Skeletal muscle tissue (tissue), 4 donors: Measurements from ENCODE around the gene SLC8A1. TPM values are rescaled to one million over a fixed set of nuclear protein-coding genes. Genes with fewer than 3 reads are reported as not detected.

Experiments used
- H3K27ac ChIP-seq: one replicate; pipeline ENCODE4 v1.7.0; 2013; ENCODE audit warnings: mild to moderate bottlenecking, low read depth, low read length, inconsistent platforms
- H3K27me3 ChIP-seq, 3 donors: one replicate each; pipeline ENCODE4 v1.7.0; 2013; ENCODE audit warnings: low read length in 3 of 3; ENCODE audit not compliant: control insufficient read depth in 3 of 3, insufficient read depth in 3 of 3
- H3K36me3 ChIP-seq, 3 donors: one replicate each; pipeline ENCODE4 v1.7.0; 2013; ENCODE audit warnings: low read length in 3 of 3; ENCODE audit not compliant: control insufficient read depth in 3 of 3, insufficient read depth in 3 of 3
- H3K4me1 ChIP-seq, 3 donors: one replicate each; pipeline ENCODE4 v1.7.0; 2013; ENCODE audit warnings: low read length in 3 of 3, mild to moderate bottlenecking in 3 of 3; ENCODE audit not compliant: control insufficient read depth in 3 of 3, insufficient read depth in 3 of 3
- H3K4me3 ChIP-seq, 3 donors: one replicate each; pipeline ENCODE4 v1.7.0; 2013; ENCODE audit warnings: low read length in 3 of 3
- H3K9ac ChIP-seq, 3 donors: one replicate each; pipeline ENCODE4 v1.7.0; 2013; ENCODE audit warnings: low read length in 3 of 3, mild to moderate bottlenecking in 3 of 3, moderate library complexity in 2 of 3, low read depth in 1 of 3
- H3K9me3 ChIP-seq, 3 donors: one replicate each; pipeline ENCODE4 v1.7.0; 2013; ENCODE audit warnings: low read length in 3 of 3; ENCODE audit not compliant: control insufficient read depth in 3 of 3
- total RNA-seq: library from RNA; depleted of rRNA; stranded (reverse); fragments of >200 nt; gene quantifications from one replicate; pipeline ENCODE4 v1.2.3, GENCODE V29; 2014
- donor health status: Osteomylitis.

Gene SLC8A1
- 45.9 TPM for total RNA-seq

DNA sequence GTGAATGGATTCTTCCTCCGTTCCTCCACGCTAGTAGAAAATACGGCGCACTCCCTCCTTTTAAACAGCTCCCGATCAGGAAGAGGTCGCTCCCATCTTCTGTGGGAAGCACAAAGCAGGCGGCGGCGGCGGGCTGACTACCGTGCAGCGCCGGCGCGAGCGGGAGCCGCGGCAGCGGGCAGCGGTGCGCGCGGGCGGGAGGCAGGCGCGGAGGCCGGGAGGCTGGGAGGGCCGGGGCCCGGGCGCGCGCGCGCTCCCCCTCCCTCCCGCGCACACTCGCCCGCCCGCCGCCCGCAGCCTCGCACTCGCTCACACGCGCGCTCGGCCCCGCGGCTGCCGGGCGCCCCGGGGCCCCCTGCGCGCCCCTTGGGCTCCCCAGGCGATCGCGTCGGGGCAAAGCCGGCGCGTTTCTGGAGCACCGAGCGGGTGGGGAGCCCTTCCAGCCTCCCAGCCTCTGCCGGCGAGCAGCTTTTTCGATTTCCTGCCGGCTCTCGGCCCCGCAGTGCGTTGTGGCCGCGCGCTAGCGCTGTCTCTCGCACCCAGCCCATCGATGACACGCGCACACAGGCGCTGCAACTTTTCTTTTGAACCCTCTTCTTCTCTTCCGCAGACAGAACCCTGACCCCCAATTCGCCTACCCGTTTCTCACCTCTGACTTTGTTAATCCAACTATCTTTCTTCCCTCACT lies at the start of gene SLC8A1:
SLC8A1 (minus strand) TSS at position 173 of the 688 bp plus-strand sequence.
- Histone ChIP-seq H3K9ac (peak within 1 kb of the TSS; percentile 46 to 64 (median 47)), H3K4me3 (peak within 1 kb of the TSS; percentile 71 to 91 (median 76)), H3K27me3 (peaks cover 3 to 14% (median 13%) of the 10 kb centered on the region in 3 donors), H3K36me3 (no peaks in the 10 kb centered on the region), H3K4me1 (peaks cover 5 to 10% (median 6%) of the 10 kb centered on the region in 3 donors), H3K27ac (peak within 1 kb of the TSS; percentile 18), H3K9me3 (no peaks in the 10 kb centered on the region)

DNA sequence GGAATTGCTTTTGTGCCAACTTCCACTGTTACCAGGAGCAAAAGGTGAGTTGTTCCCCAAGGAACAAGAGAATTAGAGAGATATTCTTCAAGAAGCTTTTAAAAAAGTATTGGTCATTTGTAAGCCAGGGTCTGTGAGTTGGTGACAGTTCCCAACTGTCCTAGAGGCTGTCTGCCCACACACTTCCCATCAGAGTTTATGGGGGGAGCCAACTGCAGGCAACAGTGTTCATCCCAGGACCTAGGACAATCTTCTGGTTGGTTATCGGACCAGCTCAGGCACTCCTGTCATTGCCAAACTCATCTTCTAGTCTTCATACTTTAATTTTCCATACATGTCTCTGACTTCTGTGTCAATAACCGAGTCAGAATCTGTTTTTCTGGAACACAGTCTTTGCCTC lies 47.5 kb upstream of the SLC8A1 start:
- Histone ChIP-seq H3K9ac (no peak overlapping the region), H3K4me1 (no peaks in the 10 kb centered on the region), H3K4me3 (no peak overlapping the region), H3K9me3 (no peaks in the 10 kb centered on the region), H3K27ac (no peak overlapping the region), H3K36me3 (no peaks in the 10 kb centered on the region), H3K27me3 (no peaks in the 10 kb centered on the region)

DNA sequence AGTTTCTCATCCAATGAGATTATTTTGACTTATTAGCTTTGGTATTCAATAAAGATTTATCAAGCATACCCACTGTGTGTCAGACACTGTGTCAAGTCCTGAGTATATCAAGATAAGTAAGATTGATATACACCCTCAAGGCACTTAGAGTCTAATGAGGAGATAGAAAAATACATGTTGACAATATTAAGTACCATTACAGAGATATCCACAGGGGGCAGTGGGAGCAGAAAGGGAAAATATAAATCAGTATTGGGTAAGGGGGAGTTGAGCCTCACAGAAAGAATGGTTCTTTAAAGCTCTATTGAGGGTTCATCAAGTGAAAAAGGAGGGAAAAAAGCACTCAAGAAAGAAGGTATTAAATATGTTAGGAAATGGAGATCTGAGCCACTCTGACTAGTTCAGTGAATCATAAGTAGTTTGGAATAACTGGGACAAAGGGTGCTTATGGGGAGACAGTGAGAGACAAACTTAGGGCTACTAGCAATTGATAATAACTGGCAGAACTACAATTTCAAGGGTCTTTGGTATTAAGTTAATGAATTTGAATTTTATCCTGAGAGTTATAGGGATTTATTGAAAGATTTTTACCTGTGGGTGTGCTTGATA lies 45.5 kb upstream of the SLC8A1 start:
- Histone ChIP-seq H3K9ac (no peak overlapping the region), H3K4me1 (no peaks in the 10 kb centered on the region), H3K9me3 (no peaks in the 10 kb centered on the region), H3K4me3 (no peak overlapping the region), H3K27ac (no peak overlapping the region), H3K36me3 (no peaks in the 10 kb centered on the region), H3K27me3 (no peaks in the 10 kb centered on the region)

DNA sequence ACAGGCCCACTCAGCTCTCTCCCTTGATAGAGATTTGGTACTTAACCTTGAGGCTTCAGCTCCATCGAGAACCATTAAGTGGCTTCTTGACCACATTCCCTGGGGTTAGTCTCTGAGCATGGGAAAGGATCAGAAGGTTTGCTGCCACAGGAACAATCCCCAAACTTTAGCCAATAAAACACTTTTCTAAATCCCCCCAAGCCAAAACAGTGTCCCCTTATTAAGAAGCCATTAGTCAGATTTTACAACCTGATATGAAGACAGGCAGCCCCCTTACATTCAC lies 37.7 kb upstream of the SLC8A1 start:
- H3K27me3 ChIP-seq, result no peaks in the 10 kb centered on the region
- H3K27ac ChIP-seq, result peak overlapping the region; percentile 36
- no peaks in the 10 kb centered on the region for H3K9me3 ChIP-seq
- H3K9ac ChIP-seq, result peak overlapping the region; percentile 43 to 68 (median 68)
- H3K4me1 ChIP-seq, result peaks cover 0 to 8% (median 2%) of the 10 kb centered on the region in 3 donors
- peak overlapping the region; percentile 68 to 88 (median 70) for H3K4me3 ChIP-seq
- no peaks in the 10 kb centered on the region for H3K36me3 ChIP-seq

DNA sequence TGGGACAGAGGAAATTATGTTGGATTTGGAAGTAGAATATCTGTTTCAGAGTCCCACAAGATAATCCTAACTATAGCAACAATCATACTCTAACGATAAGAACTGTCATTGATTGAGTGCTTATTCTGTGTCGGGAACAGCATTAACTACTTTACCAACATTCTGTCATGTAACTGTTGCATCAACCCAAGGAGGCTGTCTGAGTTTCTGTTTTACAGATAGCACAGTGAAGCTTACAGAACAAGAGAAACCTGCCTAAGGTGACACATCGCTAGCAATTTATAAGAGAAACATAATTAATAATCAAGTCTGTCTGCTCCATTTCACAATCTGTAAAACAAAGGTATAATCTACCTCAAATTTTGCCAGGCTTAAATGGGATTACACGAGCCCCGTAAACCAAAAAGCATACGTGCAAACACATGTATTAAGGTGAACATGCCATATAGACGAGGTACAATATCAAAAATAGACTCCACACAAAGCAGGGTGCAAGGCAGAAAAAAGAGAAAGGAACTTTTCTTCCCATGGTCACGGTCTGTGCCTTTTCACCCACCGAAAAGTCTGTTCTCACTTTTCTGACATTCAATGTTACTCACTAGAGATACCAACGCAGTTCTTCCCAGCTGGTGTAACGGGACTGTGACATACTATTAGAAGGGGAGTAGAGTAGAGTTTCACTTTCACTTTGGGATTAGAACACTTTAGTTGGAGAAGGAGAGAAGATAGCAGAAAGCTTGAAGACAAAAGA lies 37.2 kb upstream of the SLC8A1 start:
- Histone ChIP-seq H3K4me1 (peaks cover 0 to 8% (median 2%) of the 10 kb centered on the region in 3 donors), H3K9ac (peak overlapping the region; percentile 49 to 68 (median 68)), H3K27ac (peak overlapping the region; percentile 36)

DNA sequence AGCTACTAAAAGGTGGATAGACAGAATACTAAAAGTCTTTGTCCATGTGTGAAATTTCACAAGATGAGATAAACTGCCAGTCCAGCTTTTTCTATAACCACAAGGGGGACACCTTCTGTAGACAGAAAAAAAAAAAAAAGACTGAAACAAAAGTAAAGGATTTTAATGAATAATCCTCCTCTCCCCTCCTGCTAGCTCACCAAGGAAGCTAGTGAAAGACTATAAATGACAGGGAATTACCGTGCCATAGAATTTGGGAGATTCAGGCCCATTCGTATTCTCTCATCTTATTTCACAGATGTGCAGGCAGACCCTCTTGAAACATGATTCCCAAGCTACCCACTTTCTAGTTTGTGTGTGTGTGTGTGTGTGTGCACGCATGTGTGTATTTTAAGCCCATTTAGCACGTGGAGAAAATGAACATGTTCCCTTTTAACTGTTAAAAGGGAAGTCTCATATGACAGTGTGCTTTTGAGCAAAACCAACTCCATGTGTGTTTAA lies 36.3 kb upstream of the SLC8A1 start:
- H3K4me3 ChIP-seq, result peak overlapping the region in 2 of 3 donors; percentile 4 to 31
- no peaks in the 10 kb centered on the region for H3K36me3 ChIP-seq
- H3K27me3 ChIP-seq, result no peaks in the 10 kb centered on the region
- no peaks in the 10 kb centered on the region for H3K9me3 ChIP-seq
- H3K9ac ChIP-seq, result no peak overlapping the region
- no peak overlapping the region for H3K27ac ChIP-seq
- peaks cover 0 to 8% (median 2%) of the 10 kb centered on the region in 3 donors for H3K4me1 ChIP-seq

More for the DNA sequence above, 37.2 kb upstream of the SLC8A1 start:
- Histone ChIP-seq H3K27me3 (no peaks in the 10 kb centered on the region), H3K9me3 (no peaks in the 10 kb centered on the region), H3K4me3 (peak overlapping the region; percentile 68 to 88 (median 70)), H3K36me3 (no peaks in the 10 kb centered on the region)

DNA sequence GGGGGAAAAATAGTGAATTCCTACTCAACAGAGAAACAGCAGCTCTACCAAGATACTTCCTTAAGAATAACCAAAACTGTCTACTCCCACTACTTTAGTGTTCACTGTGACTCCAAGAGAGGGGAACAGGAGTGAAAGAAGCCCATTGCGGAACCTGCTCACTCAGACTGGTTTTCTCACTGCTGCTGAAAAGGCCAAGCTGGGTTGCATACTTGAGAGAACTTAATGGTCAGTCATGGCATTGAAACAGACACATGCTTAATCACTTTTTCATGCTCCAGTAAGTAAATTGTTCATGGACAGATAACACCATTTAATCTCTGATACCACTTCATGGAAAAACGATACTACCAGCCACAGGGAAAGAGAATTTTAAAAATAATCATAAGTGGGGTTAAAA lies 35.7 kb upstream of the SLC8A1 start:
- Histone ChIP-seq H3K4me1 (peaks cover 0 to 8% (median 2%) of the 10 kb centered on the region in 3 donors), H3K36me3 (no peaks in the 10 kb centered on the region), H3K9ac (no peak overlapping the region), H3K9me3 (no peaks in the 10 kb centered on the region), H3K27me3 (no peaks in the 10 kb centered on the region), H3K4me3 (no peak overlapping the region), H3K27ac (no peak overlapping the region)

DNA sequence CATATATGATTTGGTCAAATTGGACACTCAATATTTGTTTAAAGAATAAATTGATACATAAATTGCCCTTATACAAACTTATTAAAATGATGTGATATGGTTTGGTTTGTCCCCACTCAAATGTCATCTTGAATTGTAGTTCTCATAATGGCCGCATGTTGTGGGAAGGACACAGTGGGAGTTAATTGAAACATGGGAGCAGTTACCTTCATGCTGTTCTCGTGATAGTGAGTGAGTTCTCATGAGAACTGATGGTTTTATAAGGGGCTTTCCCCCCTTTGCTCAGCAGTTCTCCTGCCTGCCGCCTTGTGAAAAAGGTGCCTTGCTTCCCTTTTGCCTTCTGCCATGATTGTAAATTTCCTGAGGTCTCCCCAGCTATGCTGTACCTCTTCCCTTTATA lies 34.0 kb upstream of the SLC8A1 start:
- Histone ChIP-seq H3K4me3 (no peak overlapping the region), H3K4me1 (peaks cover 0 to 8% (median 2%) of the 10 kb centered on the region in 3 donors), H3K9me3 (no peaks in the 10 kb centered on the region), H3K27ac (no peak overlapping the region), H3K27me3 (no peaks in the 10 kb centered on the region), H3K36me3 (no peaks in the 10 kb centered on the region), H3K9ac (no peak overlapping the region)

DNA sequence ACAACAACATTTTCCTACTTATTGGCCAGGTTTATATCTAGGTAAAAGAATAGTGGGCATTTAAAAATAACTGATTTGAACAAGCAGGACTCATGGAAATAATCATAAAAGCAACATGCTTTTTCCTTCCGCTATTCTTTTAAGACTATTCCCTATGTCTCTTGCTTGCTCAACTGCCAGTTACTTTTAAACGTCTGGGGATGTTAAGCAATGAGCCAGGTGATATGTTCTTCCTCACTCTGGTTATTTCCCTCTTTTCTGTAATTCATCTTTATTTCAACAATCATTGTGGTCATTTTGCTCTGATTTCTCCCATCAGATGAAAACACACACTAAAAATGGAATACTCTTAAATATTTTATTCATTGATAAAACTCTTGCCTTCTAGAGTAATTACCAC lies 33.4 kb upstream of the SLC8A1 start:
- no peak overlapping the region for H3K4me3 ChIP-seq
- H3K4me1 ChIP-seq, result peaks cover 0 to 8% (median 2%) of the 10 kb centered on the region in 3 donors
- H3K27ac ChIP-seq, result no peak overlapping the region
- H3K27me3 ChIP-seq, result no peaks in the 10 kb centered on the region
- H3K9ac ChIP-seq, result no peak overlapping the region
- H3K9me3 ChIP-seq, result no peaks in the 10 kb centered on the region
- H3K36me3 ChIP-seq, result no peaks in the 10 kb centered on the region
